ENCODE measurements around the gene TCEAL4. TPM values are rescaled to one million over a fixed set of nuclear protein-coding genes. Genes with fewer than 3 reads are reported as not detected.

Gene TCEAL4
- total and polyA plus RNA-seq, 2 of the 13 experiments (the other 11 are each of a cell fraction or from before 2014, with no cell fraction given): 12.6 to 31.0 TPM

DNA sequence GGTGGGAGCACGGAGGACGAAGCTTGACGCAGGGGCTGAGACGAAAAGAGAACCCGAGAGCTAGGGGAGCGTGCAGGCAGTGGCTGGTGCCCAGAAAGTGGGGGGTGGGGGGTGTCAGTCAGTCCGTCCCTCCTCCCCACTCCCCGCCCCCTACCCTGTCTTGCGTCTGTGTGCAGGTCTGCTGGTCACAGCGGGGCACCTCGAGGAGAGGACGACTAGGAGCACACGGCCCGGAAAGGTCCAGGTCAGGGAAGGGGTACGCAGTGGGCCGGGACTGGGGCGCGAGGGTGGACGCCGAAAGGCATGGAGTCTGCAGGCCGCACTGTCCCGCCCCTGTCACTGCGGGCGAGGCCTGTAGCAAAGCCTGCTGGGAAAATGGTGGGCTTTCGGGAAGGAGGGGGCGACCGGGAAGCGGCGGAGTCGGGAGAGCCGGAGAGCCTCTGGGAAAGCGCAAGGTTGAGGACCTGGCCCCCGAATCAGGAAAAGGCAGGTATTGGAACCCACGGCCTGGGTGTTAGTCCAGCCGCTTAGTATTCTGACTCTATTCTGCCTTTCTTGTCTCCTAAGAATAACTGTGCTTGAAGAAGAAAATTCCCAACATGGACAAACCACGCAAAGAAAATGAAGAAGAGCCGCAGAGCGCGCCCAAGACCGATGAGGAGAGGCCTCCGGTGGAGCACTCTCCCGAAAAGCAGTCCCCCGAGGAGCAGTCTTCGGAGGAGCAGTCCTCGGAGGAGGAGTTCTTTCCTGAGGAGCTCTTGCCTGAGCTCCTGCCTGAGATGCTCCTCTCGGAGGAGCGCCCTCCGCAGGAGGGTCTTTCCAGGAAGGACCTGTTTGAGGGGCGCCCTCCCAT is 44.2 kb downstream of the TCEAL4 start (continued):
- TF ChIP-seq SOX6 (IDR thresholded peaks at IDR 0.05) (no peak), SOX6 (CRISPR knock-in tag; IDR thresholded peaks at IDR 0.05) (0 out of 2 replicates have a peak, but pooled peaks have one; percentile 15), CREBL2 (CRISPR knock-in tag; IDR thresholded peaks at IDR 0.05; ENCODE audit: borderline replicate concordance) (no peak; the same call in 1 of the 2 replicates), ZNF841 (CRISPR knock-in tag; IDR thresholded peaks at IDR 0.05; ENCODE audit: borderline replicate concordance) (no peak), ZBTB38 (CRISPR knock-in tag; IDR thresholded peaks at IDR 0.05) (0 out of 2 replicates have a peak, but pooled peaks have one; percentile 12), CAMTA2 (CRISPR knock-in tag; IDR thresholded peaks at IDR 0.05; ENCODE audit: borderline replicate concordance) (no peak), ZBTB3 (CRISPR knock-in tag; IDR thresholded peaks at IDR 0.05; ENCODE audit: borderline replicate concordance, low read depth) (no peak), ZNF205 (CRISPR knock-in tag; IDR thresholded peaks at IDR 0.05) (no peak), ZSCAN29 (CRISPR knock-in tag; conservative IDR thresholded peaks at IDR 0.05) (no peak), SALL2 (CRISPR knock-in tag; IDR thresholded peaks at IDR 0.05) (no peak), ZNF773 (CRISPR knock-in tag; IDR thresholded peaks at IDR 0.05; ENCODE audit: borderline replicate concordance) (no peak), HOXD1 (CRISPR knock-in tag; IDR thresholded peaks at IDR 0.05) (no peak), ZNF230 (CRISPR knock-in tag; IDR thresholded peaks at IDR 0.05) (no peak), TFE3 (CRISPR knock-in tag; IDR thresholded peaks at IDR 0.05) (no peak), ZNF225 (CRISPR knock-in tag; IDR thresholded peaks at IDR 0.05) (no peak), PCBP1 (IDR thresholded peaks at IDR 0.05; ENCODE audit: borderline replicate concordance, low read depth, low read length) (0 out of 2 replicates have a peak, but pooled peaks have one; percentile 53), HES4 (CRISPR knock-in tag; IDR thresholded peaks at IDR 0.05; ENCODE audit: borderline replicate concordance) (no peak), ZNF446 (CRISPR knock-in tag; IDR thresholded peaks at IDR 0.05) (no peak), TFAP4 (IDR thresholded peaks at IDR 0.05; ENCODE audit: borderline replicate concordance, low read depth) (no peak), ZNF768 (CRISPR knock-in tag; IDR thresholded peaks at IDR 0.05) (no peak), NFATC3 (CRISPR knock-in tag; IDR thresholded peaks at IDR 0.05) (0 out of 2 replicates have a peak, but pooled peaks have one; percentile 24)
- TF ChIP-seq, protein P1, sequence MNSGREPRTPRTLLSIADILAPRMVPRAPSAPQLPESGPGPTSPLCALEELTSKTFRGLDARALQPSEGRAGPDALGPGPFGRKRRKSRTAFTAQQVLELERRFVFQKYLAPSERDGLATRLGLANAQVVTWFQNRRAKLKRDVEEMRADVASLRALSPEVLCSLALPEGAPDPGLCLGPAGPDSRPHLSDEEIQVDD (CRISPR knock-in tag; IDR thresholded peaks at IDR 0.05; ENCODE audit: borderline replicate concordance): no peak
- TF ChIP-seq, protein P2, sequence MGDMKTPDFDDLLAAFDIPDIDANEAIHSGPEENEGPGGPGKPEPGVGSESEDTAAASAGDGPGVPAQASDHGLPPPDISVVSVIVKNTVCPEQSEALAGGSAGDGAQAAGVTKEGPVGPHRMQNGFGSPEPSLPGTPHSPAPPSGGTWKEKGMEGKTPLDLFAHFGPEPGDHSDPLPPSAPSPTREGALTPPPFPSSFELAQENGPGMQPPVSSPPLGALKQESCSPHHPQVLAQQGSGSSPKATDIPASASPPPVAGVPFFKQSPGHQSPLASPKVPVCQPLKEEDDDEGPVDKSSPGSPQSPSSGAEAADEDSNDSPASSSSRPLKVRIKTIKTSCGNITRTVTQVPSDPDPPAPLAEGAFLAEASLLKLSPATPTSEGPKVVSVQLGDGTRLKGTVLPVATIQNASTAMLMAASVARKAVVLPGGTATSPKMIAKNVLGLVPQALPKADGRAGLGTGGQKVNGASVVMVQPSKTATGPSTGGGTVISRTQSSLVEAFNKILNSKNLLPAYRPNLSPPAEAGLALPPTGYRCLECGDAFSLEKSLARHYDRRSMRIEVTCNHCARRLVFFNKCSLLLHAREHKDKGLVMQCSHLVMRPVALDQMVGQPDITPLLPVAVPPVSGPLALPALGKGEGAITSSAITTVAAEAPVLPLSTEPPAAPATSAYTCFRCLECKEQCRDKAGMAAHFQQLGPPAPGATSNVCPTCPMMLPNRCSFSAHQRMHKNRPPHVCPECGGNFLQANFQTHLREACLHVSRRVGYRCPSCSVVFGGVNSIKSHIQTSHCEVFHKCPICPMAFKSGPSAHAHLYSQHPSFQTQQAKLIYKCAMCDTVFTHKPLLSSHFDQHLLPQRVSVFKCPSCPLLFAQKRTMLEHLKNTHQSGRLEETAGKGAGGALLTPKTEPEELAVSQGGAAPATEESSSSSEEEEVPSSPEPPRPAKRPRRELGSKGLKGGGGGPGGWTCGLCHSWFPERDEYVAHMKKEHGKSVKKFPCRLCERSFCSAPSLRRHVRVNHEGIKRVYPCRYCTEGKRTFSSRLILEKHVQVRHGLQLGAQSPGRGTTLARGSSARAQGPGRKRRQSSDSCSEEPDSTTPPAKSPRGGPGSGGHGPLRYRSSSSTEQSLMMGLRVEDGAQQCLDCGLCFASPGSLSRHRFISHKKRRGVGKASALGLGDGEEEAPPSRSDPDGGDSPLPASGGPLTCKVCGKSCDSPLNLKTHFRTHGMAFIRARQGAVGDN (CRISPR knock-in tag; IDR thresholded peaks at IDR 0.05): peak; percentile 90

Data from HepG2 (cell line).